ENCODE data around the gene RNF150.
"Not testable (repeated sequence)": the region's sequence is repeated elsewhere in the genome, so short reads cannot be mapped to it uniquely, and the experiment has no call there.

RNF150 gene

DNA sequence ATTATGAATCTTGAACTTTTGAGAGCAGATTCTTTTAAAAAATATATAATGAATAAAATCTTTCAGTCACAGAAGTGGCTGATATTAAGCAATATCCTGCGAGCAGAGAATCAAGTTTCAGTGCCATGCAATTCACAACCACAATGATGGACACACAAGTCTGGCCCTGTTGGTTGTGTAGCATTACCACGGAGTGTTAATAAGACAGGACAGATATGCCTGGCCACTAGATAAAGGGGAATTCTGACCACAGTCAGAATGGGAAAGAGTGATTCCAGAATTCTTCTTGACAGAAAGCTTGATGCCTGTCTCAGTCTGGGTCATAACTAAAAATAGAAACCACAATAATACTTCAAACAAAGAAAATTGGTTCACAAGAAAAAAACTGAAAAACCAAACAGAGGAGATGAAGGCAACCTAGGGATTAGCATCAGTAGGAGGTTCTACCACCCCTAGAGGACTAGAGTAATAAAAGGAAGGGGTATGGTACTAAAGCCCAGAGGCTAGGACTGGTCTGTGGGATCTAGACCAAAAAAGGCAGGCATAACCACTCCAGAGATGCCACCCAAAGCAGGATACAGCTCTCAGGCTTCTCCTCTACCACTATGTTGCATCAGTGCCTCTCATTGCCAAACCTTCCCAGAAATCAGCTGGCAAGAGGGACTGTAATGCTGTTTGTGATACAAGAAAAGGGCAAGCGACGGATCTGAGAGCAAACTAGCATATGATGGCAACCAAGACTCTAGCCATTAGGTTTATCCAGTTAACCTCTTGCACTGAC, 59.0 kb downstream of the RNF150 start:
- no peak for DNase-seq

DNA sequence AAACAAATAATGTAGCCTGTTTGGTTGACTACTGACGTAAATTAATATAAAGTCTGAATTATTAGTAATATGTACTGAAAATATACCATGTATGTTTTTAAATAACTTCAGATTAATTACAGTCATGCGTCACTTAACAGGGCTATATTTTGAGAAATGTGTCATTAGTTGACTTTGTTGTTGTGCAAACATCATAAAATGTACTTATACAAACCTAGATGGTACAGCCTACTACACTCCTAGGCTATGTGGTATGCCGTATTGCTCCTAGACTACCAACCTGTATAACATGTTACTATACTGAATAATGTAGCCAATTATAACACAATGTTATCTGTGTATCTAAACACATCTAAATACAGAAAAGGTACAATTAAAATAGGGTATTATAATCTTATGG, 66.6 kb downstream of the RNF150 start:
- no peak for DNase-seq

DNA sequence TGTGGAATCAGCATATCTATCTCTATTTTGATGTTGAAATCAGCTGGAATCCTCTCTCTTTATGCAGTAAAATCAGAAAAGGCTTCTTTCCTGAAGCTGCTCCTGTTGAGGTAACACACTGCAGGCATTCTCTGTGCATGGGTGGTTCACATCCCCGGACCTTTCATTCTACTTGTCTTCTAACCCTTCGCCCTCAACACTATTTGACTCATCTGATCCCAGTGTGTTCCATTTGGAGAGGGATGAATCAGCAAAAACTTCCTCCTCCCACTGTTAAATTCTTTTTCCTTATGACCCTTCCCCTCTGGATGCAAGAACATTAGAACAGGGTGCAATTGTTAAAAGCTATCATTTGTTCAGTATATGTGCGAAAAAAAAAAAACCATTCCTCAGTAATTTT, 67.4 kb downstream of the RNF150 start:
- DNase-seq: no peak

DNA sequence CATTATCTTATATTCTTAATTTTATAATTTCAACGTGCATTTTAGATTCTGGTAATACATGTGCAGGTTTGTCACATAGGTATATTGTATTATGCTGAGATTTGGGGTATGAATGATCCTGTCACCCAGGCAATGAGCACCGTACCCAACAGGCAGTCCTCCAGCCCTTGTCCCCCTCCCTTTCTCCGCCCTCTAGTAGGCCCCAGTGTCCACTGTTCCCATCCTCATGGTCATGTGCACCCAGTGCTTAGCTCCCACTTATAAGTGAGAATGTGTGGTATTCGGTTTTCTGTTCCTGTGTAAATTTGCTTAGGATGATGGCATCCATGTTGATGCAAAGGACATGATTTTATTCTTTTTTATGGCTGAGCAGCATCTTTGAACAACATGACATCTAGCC, 70.6 kb downstream of the RNF150 start:
- DNase-seq: no peak

DNA sequence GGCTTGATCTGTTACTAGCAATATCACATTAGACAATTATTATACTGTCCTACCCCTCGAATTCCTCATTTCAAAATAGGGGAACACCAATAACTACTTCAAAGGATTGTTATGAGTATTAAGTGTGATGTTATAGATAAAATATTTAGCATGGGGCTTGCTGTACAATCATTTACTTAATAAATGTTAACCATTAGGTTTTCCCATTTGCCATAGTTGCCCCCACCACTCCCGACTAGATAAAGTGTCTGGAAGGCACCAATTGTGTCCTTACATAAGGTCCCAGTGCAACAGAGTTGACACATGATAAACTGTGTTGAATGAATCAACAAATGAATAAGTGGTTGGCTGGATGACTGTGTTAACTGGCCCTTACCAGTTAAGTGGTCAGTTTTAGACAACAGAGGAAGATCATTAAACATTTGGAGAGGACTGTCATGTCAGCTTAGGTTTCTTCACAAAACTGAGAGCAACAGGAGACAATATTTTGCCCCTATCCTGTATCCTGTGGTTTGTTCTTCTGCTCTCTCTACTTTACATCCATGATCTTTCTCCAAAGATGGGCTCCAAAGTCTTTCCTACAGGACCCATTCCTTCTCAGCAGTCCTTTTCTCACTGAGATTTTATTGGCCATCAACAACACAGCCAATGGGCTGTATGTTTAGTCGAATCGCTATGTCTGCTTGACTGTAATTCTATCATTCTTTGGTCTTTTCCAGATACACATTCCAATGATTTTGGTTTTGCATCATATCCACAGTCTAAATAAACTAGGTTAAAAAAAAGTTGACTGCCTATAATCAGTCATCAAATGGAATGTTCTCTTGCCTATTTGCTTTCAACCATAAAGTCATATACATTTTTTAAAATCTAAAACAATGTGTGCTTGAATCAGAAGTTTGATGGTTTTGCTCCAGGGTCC, 74.4 kb downstream of the RNF150 start:
- DNase-seq: no peak

DNA sequence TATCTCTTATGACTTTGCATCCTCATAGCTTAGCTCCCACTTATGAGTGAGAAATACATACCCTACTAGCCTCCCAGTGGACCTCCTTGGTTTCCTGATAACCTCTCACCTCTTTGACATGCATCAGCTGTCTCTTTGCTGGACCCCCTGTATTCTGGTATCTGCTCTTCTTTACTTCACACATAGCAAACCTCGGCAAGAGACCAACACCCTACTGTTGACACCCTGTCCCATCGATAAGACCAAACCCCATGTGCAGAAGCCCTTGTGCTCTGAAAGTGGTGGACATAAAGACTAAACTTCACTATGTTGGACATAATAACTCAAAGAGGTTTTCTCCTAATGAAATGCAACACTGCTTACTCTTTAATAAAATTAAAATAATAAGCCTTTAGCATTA, 75.7 kb downstream of the RNF150 start:
- no peak for DNase-seq

DNA sequence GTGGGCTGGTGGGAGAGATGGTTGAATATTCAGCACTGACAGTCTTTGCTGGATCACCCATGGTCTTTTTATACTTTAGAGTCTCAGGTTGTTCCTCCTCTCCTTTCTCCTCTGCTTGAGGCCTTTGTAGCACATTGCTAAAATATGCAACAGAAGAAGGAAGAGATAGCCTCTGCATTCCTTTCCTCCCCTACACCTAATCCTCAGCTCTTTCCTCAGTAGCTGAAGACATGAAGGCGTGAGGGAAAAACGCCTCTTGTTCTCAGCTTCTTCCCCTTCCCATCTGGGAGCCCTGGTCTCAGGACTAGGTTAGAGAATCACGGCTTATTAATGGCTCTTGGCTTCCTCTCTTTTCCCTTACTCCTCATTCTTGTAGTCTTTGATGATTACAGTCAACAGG, 76.8 kb downstream of the RNF150 start:
- no peak for DNase-seq

DNA sequence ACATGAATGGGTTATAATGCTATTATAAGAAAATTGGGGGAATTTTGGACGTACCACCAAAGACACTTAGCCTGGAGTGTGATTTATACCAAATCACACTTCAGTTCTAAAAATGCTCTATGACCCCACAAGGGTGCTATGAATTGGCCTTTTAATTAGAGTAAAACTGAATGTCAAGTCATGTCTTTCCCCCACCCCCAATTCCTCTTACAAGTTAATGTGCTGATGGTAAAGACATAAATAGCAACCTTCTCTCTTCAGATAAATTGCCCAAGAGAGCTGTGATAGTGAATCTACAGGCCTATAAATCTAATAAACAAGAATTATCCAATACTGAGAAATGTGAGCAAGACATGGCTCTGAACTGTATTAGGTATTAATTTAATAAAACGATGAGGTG, 78.8 kb downstream of the RNF150 start:
- no peak for DNase-seq

DNA sequence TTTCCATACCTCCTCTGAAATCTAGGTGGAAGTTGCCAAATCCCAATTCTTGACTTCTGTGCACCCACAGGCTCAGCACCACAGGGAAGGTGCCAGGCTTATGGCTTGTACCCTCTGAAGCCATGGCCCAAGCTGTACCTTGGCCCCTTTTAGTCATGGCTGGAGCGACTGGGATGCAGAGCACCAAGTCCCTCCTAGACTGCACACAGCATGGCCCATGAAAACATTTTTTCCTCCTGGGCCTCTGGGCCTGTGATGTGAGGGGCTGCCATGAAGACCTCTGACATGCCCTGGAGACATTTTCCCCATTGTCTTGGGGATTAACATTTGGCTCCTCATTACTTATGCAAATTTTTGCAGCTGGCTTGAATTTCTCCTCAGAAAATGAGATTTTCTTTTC, 82.3 kb downstream of the RNF150 start:
- not testable (repeated sequence) for DNase-seq

DNA sequence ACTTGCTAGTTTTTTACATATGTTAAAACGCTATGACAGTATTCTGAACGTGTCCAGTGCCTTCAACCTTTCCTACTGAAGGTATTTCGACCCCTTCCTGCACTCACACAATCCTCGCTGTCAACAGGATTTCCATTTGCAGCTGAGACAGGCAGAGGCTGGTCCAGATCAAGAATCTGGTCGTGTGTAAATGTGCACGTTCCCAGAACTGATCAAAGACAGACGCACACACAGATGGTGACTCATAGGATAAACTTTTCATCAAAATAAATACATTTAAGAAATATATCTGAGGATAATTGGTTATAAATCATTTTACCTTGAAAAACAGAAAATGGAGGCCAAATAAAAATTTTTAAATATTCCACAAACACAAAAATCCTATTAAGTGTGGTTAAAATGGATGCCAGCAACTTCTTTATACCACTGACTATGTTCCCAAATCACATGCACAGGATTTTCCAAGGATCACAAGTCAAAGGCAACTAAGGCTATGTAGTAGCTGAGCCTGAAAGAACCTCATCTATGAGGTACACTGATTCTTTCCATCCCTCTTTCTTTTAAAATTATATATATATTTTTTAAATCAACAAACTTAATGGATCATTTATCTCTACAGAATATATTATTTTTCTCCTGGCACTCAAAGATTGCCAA, 85.9 kb downstream of the RNF150 start:
- no peak for DNase-seq

DNA sequence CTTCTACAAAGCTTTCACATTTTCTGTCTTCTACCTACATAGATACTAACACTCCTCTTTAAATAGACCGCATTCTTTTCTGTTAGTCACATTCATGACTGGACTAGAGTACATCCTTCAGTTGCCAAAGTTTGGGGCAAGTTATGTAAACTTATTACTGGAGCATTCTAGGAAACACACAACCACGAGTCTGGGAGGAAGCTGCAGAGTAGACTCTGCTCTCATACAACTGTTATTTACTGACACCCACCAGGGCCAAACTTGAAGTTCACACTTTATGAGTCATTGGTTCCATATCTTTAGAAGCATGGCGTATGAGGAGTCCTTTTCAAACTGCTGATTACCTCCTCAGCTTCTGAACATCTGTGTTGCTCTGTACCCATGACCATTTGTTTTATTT, 87.0 kb downstream of the RNF150 start:
- DNase-seq: no peak

DNA sequence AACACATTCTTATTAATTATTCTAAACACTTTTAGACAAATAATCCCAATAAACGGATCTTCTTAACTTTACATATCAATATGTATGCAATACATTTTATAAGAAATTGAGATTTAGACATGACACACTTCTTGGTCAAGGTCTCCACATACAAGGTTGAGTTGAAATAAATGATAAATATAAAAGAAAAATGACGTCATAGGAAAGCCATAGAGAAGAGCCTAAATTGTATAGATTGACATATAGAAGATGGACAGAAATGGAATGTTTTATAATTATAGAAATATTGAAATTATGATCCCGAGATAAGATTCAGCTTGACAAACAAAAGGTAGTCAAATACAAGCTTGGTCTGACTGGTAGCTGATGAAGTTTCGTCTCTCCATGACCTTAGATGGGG, 87.4 kb downstream of the RNF150 start:
- DNase-seq: no peak

DNA sequence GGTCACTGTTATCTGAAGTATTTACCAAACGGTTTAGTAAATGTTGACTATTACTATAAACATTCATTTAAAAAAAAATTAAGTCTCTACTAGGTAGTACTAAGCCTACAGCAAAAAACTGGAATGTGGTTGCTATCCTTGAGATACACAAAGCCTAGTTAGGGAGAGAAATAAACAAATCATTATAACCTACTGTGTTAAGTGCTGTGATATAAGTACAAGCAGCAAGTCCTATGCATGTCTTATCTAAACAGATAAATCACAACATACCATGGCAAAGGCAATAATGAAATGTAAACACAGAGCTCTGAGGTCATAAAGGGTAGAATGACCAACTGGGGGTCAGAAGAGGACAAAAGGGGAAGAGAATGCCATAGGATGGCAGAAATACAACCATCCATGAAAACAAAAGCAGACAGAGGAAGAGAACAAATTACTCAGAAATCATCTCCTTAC, 92.2 kb downstream of the RNF150 start:
- no peak for DNase-seq

DNA sequence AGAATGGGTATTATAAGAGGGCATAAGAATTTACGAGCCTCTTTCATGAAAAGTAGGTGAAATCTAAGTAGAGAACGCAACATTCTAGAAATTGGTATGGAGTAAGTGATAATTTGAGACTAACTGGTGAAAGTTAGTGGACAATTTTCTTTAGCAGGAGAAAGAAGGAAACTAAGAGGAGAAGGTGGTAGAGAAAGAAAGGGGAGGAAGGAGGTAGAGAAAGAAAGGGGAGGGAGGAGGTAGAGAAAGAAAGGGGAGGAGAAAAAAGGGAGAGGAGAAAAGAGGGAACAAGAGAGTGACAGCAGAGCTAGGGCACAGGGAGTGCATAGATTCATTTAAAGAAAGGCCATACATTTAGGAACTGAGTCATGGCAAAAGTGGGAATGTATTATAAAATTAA, 94.1 kb downstream of the RNF150 start:
- DNase-seq: no peak

DNA sequence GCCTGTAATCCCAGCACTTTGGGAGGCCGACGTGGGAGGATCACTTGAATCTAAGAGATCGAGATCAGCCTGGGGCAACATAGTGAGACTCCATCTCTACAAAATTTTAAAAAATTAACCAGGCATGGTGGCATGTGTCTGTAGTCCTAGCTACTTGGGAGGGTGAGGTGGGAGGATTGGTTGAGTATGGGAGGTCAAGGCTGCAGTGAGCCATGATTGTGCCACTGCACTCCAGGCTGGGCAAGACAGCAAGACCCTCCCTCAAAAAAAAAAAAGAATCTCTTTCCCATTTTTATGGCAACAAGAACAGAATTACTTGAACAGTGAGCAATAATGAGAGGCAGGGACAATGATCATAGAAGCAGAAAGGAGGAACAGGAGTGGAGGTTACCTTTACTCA, 94.8 kb downstream of the RNF150 start:
- no peak for DNase-seq

DNA sequence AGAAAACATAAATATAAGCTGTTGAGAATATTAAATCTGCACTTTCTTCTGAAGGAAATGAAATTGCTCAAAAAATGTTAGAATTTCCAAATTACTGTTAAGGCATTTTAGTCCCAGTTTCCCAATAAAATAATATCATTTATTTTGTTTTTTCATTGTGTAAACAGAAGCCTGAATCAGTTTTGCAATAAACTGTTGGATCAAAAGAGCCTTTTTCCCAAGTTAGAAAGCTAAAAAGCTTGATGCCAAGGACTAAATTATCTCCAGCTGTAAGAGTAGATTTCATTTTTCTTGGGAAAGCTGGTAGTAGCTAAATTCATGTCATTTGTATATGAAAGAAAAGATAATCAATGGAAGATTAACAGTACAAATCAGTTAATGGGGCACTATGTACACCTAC, 95.8 kb downstream of the RNF150 start:
- no peak for DNase-seq

DNA sequence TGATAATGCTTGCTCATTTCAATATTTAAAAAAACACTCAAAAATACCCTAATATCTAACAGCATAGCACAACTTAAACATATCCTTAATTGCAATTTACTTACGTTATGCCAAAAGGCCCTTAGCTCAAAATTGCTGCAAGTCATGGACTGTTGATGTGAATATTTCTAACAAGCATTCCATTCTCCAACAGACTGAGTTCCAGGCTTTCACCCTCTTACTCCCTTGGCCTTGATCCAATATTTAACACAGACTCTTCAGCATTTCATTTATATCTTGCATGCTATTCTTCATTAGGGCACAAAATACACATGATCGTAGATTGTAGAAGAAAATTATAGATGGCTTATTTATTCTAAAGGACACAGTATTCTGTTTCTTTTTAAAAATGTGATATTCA, 96.5 kb downstream of the RNF150 start:
- DNase-seq: no peak

DNA sequence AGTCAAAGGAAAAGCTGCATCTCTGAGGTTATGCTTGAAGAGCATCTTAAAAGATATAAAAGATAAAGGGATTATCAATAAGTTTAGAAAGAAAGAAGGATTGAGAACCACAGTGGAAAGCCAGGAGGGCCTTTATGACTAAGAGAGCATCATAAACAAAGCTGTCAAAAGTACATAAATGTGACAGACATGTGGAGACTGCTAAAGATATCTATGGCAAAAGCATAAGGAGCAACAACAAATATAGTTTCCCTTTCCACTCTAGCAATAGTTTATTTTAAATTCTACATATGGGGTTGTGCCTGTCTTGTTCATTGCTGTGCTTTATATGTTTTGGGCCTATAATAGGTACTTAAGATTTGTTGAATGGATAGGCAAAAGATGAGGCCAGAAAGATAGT, 97.3 kb downstream of the RNF150 start:
- DNase-seq: no peak

DNA sequence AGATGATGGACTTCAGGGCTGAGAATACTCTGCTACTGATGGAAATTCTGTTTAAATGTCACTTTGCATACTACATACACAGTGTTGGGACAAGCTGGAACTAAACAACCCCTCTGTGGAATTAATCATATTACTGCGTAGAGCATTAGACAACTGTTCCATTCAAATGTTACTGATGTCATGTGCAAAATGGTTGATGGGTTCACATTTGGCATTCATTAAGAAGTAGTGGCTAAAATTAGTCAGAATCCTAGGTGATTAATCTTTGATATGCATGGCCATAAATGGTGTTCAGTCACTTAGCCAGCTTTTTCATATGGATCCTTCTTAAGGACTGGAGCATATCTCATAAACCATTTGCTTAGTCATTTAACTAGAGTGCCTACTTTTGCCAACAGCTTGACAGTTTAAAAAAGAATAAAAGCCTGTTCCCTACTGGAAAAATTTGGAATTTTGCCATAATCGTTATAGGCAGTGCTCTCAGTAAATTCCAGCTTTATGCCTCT, 105.2 kb downstream of the RNF150 start:
- DNase-seq: no peak

DNA sequence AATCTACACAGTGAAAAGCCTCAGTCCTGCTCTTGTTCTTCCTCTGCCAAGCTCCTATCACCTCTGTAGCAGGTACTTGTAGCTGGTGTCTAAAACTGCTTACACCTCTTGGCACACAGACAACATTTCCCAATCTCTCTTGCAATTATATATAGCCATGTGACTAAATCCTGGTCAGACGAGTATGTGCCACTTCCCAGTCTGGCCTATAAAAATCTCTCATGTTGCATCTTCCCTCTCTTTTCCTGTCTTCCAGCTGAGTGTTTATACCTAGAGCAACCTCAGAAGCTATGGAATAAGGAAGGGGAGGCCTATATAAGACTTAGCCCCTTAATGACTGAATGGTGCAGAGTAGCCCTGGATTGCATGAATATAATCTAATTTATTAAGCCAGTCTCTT, 105.8 kb downstream of the RNF150 start:
- DNase-seq: no peak

DNA sequence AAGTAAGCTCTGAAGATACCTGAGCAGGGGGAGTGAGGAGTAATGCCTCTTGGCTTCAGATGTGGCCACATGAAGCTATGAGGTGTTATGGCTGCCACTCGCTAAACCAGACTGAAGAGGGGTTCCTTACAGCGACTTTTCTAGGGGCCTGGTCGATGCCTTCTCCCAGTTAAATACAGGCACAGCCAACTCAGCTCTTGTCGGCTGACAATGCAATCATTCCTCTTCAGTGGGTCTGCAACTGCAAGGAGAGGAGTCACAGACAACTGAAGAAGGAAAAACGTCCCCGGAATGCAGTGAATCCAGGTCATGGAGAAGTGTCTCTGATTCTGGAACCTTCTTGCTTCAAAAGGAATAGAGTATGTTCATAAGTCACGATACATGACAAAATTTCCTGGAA, 106.4 kb downstream of the RNF150 start:
- DNase-seq: no peak

DNA sequence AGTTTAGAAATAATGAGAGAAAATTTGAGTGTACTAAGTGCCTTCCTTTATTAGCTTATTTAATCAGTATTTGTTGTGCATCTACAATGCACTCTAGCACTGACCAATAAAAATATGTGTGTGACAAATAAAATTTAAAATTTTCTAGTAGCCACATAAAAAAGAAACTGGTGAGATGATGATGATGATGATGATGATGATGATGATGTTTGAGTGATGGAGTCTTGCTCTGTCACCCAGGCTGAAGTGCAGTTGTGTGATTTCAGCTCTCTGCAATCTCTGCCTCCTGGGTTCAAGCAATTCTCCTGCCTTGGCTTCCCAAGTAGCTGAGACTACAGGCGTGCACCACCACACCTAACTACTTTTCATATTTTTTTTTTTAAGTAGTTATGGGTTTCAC, 110.2 kb downstream of the RNF150 start:
- no peak for DNase-seq

DNA sequence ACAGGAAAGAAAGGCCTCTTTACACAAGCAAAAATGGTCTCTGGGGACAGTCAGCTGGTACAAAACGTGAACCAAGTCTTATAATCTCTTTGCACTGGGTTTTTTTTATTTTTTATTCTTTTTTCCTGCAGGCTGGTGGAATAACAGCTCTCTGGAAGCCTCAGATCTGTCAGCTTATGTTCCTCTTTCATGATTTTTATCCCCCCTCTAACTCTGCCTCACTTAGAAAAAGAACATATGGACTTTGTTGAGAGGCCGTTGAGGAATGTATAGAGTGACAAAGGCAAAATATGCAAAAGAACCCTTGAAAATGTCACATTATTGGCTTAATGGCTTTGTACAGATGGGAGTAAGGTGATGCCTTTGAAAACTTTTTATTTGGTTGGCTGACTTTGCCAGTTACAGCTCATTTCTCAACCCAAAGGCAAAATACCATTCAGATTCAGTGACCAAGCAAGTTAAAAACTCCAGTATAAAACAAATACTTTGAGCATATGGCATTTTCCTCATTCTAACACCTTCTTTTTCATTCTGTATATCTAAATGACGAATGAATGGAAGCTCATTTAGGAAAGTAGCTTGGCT, 111.1 kb downstream of the RNF150 start:
- no peak for DNase-seq

All from T-helper 1 cell (primary cell).